NB4 (cell line): ENCODE data around the gene ALOX12B.
"Not testable (repeated sequence)": the region's sequence is repeated elsewhere in the genome, so short reads cannot be mapped to it uniquely, and the experiment has no call there.

Experiments used
- DNase-seq: peaks from one replicate; pipeline ENCODE4 v3.0.0; 2010; ENCODE audit warnings: low read depth
- H3K4me3 ChIP-seq: one replicate; pipeline ENCODE4 v1.5.1; 2011; ENCODE audit warnings: mild to moderate bottlenecking, low read depth, low read length, moderate library complexity
- MYC ChIP-seq: IDR thresholded peaks from 2 replicates; pipeline ENCODE4 v1.6.1; 2011; ENCODE audit warnings: low read depth, low read length
- POLR2A ChIP-seq: IDR thresholded peaks from 2 replicates; pipeline ENCODE4 v1.6.1; 2011; ENCODE audit warnings: mild to moderate bottlenecking; ENCODE audit not compliant: insufficient read length; ENCODE audit errors: extremely low read depth
- TF ChIP-seq, protein P1 (sequence below): IDR thresholded peaks from one replicate; pipeline ENCODE4 v1.5.1; 2012; ENCODE audit warnings: low read depth, low read length
- TF ChIP-seq, protein P2 (sequence below): IDR thresholded peaks from 2 replicates; pipeline ENCODE4 v1.6.1; 2011; ENCODE audit warnings: low read depth, low read length

Gene ALOX12B

DNA sequence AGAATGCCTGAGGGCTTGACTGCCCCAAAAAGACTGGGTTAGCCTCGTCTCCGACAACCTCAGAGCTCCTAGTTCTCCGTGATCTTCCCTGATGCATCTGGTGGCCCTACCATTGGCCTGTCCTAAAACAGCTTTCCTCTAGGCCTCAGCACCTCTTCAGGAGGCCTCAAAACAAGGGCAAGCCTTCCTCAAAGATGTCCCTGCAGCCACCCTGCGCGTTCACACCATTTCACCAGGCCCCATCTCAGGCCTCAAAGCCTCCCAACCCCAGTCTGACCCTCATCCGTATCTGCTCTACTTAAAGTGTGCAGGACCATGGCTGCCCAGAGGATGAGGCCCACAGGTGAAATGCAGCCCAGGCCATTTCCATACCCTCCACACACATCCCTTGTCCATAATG, 23.4 kb upstream of the ALOX12B start:
- H3K4me3 ChIP-seq: no peak overlapping the region
- no peak for DNase-seq
- no peak for TF ChIP-seq MYC
- TF ChIP-seq, protein P1, sequence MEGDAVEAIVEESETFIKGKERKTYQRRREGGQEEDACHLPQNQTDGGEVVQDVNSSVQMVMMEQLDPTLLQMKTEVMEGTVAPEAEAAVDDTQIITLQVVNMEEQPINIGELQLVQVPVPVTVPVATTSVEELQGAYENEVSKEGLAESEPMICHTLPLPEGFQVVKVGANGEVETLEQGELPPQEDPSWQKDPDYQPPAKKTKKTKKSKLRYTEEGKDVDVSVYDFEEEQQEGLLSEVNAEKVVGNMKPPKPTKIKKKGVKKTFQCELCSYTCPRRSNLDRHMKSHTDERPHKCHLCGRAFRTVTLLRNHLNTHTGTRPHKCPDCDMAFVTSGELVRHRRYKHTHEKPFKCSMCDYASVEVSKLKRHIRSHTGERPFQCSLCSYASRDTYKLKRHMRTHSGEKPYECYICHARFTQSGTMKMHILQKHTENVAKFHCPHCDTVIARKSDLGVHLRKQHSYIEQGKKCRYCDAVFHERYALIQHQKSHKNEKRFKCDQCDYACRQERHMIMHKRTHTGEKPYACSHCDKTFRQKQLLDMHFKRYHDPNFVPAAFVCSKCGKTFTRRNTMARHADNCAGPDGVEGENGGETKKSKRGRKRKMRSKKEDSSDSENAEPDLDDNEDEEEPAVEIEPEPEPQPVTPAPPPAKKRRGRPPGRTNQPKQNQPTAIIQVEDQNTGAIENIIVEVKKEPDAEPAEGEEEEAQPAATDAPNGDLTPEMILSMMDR: no peak
- TF ChIP-seq POLR2A: no peak
- TF ChIP-seq, protein P2, sequence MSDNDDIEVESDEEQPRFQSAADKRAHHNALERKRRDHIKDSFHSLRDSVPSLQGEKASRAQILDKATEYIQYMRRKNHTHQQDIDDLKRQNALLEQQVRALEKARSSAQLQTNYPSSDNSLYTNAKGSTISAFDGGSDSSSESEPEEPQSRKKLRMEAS: no peak

DNA sequence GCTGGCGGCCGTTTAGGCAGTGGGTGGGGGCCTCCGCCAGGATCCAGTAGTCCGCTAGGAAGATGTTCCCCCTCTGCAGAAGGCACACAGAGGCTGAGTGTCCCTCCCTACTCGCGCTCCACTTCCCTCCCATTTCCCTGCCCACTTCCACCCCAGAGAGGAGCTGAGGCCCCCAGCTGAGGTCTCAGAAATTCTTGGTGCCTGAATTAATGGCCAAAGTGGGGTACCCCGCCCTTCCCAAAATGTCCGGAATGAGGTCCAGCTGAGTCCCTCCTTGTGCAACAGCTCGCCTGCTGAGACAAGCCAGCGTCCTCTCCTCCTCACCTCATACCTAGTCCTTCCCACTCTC, 22.9 kb upstream of the ALOX12B start:
- DNase-seq: no peak
- TF ChIP-seq POLR2A: no peak
- no peak for TF ChIP-seq MYC
- TF ChIP-seq, protein P1: no peak
- TF ChIP-seq, protein P2: no peak
- no peak overlapping the region for H3K4me3 ChIP-seq

DNA sequence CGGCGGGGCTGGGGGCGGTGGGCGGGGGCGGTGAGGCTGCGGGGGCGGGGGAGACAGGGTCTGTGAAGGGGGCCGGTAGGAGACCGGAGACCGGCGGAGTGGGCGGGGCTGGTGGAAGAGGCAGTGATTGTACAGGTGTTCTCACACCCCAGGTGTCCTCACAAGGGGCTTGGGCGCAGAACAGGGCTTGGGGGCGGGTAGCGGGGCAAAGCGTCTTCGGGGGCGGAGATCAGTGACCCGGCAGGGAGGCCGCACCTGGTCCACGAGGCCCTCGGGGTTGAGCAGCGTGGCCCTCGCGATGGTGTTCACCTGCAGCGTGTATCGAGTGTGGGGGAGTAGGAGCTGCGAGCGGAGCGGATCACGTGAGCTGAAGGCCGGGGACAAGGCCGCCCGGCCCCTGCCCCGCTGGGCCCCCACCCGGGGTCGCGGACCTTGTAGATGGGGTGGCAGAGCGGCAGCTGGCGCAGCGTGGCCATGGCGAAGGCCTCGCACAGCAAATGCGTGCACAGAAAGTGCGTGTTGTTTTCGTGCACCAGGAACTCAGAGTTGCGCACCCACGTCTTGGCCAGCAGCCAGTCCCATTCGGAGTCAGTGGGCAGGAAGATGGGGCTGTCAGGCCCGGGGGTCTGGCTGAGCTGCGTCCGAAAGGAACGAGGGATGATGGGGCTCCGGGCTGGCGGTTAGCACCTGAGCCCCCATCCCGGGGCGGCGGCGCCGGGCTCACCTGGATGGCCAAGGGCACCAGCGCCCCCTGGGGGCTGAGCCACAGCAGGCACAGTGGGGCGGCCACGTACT, 22.3 kb upstream of the ALOX12B start:
- TF ChIP-seq, protein P1: peak; percentile 37
- no peak for TF ChIP-seq MYC
- peak; percentile 29 for DNase-seq
- no peak overlapping the region for H3K4me3 ChIP-seq

DNA sequence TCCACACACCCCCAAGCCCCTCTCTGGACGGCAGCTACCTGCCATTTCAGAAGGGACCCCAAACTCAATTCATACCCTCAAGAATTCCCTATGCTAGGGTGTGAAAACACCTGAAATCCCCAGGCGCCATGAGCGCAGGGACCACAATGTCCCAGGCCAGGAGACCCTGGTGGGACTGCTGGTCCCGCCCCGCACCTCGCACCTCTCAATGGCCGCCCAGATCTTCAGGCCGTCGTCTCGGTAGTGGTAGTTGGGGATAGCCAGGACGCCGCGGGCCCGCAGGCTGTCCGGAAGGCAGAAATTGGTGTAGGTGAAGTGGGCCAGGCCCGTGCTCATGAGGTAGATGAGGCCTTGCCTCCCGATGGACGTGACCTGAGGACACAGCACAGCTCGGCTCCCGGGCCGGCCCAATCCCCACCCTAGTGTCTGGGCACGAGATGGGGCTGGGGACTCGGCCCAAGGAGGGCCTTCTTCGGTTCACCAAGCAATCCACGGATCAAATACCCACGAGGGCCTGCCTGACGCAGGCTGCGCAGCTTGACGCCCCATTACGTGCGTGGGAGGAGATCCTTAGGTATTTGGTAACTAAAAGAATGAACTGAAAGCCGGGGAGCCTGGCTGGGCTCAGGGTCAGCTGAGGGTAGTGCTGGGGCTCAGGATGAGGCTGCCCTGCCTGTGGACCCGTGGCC, 21.6 kb upstream of the ALOX12B start:
- TF ChIP-seq MYC (no peak), POLR2A (no peak)
- TF ChIP-seq, protein P1: no peak
- TF ChIP-seq, protein P2: no peak
- no peak for DNase-seq
- H3K4me3 ChIP-seq: no peak overlapping the region

DNA sequence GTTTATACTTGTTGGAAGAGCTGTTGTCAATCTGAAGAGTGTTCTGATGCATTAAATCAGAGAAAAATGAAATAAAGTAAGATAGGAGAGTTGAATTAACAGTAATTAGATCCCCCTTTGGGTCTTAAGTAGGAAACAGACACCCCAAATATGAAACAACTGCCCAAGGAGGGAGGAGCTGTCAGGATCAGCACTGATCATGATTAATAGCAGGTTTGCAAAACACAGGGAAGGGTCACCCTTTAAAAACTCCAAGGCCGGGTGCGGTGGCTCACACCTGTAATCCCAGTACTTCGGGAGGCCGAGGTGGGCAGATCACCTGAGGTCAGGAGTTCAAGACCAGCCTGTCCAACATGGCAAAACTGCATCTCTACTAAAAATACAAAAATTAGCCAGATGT, 19.5 kb upstream of the ALOX12B start:
- DNase-seq, H3K4me3 ChIP-seq: not testable (repeated sequence)

DNA sequence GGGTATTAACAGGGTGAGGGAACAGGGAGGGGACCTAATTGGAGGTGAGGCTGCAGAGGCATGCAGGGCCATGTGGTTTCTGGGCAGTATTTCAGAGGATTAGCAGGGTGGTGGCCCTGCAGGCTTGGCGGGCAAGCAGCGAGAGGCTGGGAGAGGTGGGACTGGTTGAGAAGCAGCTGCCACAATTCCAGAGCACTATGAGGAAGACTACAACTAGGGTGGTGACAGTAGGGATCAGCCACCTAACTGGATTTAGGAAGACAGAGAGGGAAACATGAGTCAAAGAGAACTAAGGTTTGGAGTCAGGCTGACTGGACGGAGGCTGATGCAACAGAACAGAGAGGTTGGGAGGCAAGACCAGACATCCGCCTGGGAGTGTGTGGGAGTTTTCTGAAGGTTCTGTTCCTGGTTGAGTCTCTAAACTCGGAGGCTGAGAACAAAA, 18.5 kb upstream of the ALOX12B start:
- peak; percentile 49 for DNase-seq
- H3K4me3 ChIP-seq: no peak overlapping the region
- TF ChIP-seq POLR2A (no peak), MYC (no peak)
- TF ChIP-seq, protein P1: no peak
- TF ChIP-seq, protein P2: no peak
